Fibroblast of the aortic adventitia (primary cell): ENCODE data around the gene SLC4A5. TPM values are rescaled to one million over a fixed set of nuclear protein-coding genes. Genes with fewer than 3 reads are reported as not detected.

Experiments used
- DNase-seq: peaks from one replicate; pipeline ENCODE4 v3.0.0-alpha.2; 2010; ENCODE audit warnings: low read depth
- H3K4me3 ChIP-seq: 2 replicates; pipeline ENCODE4 v1.5.1; 2011; ENCODE audit warnings: low read depth, mild to moderate bottlenecking, control low read depth, low read length, moderate library complexity
- CTCF ChIP-seq: IDR thresholded peaks from 2 replicates; pipeline ENCODE4 v1.5.1; 2011; ENCODE audit warnings: mild to moderate bottlenecking, low read length, control low read depth, inconsistent platforms; ENCODE audit not compliant: insufficient read depth
- total RNA-seq: library from RNA; depleted of rRNA; stranded (reverse); fragments of >200 nt; gene quantifications from 2 replicates; pipeline ENCODE4 v1.2.3, GENCODE V29; 2012; ENCODE audit warnings: low replicate concordance

Gene SLC4A5
- total RNA-seq, 1 donor, result 0.45 TPM

DNA sequence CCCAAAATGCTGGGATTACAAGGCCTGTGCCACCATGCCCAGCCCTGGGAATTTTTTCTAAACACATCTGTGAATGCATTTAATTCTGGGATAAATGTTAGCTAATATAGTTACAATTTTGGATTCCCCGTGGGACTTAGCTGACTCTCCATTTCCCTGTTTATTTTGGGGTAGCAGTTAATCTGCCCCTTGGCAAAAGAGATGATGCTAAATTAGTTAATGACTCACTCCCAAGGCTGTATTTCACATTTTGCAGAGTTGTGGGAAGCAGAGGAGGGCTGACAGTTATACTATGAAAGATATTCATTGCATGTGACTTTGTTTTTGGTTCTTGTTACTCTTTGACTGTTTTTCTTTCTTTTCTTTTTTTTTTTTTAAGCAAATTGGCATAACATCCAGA lies 141.6 kb downstream of the SLC4A5 start:
- H3K4me3 ChIP-seq, result peak overlapping the region; percentile 94
- no peak for TF ChIP-seq CTCF

DNA sequence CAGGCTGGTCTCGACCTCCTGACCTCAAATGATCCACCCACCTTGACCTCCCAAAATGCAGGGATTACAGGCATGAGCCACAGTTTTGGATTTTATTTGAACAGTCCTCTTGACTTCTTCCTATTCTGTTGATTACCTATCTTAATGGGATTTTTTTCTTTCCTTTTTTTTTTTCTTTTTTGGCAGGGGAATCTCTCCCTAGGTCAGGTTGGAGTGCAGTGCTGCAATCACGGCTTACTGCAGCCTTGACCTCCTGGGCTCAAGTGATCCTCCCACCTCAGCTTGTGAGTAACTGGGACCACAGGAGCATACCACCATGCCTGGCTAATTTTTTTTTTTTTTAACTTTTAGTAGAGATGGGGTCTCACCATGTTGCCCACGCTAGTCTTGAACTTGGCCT lies 142.0 kb downstream of the SLC4A5 start:
- TF ChIP-seq CTCF, result no peak
- peak overlapping the region; percentile 94 for H3K4me3 ChIP-seq
- DNase-seq, result no peak

More for the DNA sequence above, 141.6 kb downstream of the SLC4A5 start:
- DNase-seq, result peak; percentile 79

GRCh38 chr2:74199871-74200305 lies 143.3 kb downstream of the SLC4A5 start:
- H3K4me3 ChIP-seq, result peak overlapping the region; percentile 94
- no peak for TF ChIP-seq CTCF
- DNase-seq, result peak; percentile 38

DNA sequence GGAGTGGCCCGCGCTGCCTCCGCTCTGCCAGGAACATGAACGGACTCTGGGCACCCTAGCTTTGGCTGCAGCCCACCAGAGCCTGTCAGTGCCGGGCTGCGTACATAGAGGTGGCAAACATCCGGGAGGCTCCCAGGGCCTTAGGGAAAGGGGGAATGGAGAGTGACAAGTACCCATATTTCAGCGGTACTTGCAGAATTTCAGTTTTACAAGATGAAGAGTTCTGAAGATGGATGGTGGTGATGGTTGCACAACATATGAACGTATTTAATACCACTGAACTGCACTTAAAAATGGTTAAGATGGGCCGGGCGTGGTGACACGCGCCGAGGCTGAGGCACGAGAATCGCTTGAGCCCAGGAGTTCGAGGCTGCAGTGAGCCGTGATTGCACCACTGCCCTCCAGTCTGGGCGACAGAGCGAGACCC lies 143.9 kb downstream of the SLC4A5 start:
- DNase-seq, result no peak
- TF ChIP-seq CTCF, result no peak

DNA sequence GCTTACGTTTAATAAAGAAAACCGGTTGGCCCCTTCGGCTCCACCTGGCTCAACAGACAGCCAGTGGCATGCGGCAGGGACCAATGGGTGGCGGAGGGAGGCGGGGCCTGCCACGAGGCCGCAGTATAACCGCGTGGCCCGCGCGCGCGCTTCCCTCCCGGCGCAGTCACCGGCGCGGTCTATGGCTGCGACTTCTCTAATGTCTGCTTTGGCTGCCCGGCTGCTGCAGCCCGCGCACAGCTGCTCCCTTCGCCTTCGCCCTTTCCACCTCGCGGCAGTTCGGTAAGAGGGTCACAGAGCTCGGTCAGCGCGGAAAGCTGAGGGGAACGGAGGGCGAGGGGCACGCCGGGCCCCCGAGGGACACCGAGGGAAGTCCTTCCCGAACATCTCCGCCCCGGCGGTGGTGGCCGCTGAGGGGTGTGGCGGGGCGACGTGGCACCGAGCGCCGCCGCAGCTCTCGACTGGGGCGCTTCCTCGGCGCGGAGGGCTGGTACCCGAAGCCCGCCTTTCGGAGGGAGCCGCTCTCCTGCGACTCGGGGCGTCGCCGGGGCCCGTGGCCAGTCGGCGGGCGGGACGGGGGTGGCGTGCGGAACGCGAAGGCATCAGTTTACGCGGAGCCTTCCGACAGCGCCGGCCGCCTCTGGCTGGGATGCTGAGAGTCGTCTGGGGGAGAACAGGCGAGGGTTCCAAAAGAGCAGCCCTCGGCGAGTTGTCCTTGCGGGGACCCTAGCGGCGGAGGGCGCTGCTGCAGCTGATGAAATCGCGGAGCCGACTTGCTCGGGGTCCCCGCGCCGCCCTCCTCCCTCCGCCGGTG lies 144.5 kb downstream of the SLC4A5 start, which contains the start of gene MTHFD2:
Gene MTHFD2 (plus strand): TSS at position 155 of the 814 bp plus-strand sequence. CDS start 27 bp downstream, at position 182.
- H3K4me3 ChIP-seq, result peak within 1 kb of the TSS; percentile 94
- DNase-seq, result peak; percentile 96
- TF ChIP-seq CTCF, result peak; percentile 91

More for the DNA sequence above, 143.9 kb downstream of the SLC4A5 start:
- H3K4me3 ChIP-seq, result peak overlapping the region; percentile 94

DNA sequence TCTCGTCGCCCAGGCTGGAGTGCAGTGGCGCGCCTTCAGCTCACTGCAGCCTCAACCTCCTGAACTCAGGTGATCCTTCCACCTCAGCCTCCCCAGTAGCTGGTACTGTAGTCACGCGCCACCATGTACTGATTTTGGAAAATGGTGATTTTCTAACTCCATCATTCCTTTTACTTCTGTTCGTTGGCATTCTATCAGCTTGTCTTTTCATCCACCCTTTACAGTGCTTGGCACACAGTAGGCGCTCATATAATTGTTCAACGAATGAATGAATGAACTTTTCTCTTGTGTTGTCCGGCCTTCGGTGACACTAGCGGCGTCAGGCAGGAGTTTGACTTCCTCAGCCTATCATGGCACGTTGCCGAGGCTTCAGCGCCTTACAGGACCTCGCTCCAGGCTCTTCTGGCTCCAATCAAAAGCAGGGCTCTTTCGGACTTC lies 145.2 kb downstream of the SLC4A5 start:
- TF ChIP-seq CTCF, result no peak
- DNase-seq, result no peak
- peak overlapping the region; percentile 94 for H3K4me3 ChIP-seq
